NCI-H2196 treated with DMSO at 0.1 percent for 48 hours (cell line): Measurements from ENCODE around the gene EHD2.
"Not testable (repeated sequence)": the region's sequence is repeated elsewhere in the genome, so short reads cannot be mapped to it uniquely, and the experiment has no call there.

ENCODE experiments used
- DNase-seq: peaks from one replicate; lab custom pipeline; 2025; ENCODE audit not compliant: unreplicated experiment; lab: John Stamatoyannopoulos, UW

The EHD2 gene

DNA sequence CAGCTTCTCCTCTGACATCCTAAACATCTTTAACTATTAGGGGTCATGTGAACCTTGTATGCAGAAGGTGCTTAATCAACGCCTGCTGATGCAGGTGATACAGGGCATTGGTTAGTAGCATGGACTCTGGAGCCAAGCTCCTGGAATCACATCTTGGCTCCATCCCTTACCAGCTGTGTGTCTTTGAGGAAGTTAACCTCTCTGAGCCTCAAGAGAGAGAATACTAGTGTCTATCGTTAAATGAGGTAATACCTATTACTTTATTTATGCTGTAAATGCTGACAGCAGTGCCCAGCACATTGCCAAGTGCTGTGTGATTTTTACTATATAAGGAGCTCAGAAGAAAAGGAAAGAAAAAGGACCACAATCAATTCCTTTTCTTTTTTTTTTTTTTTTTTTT lies 54.1 kb downstream of the EHD2 start:
- DNase-seq, result no peak

DNA sequence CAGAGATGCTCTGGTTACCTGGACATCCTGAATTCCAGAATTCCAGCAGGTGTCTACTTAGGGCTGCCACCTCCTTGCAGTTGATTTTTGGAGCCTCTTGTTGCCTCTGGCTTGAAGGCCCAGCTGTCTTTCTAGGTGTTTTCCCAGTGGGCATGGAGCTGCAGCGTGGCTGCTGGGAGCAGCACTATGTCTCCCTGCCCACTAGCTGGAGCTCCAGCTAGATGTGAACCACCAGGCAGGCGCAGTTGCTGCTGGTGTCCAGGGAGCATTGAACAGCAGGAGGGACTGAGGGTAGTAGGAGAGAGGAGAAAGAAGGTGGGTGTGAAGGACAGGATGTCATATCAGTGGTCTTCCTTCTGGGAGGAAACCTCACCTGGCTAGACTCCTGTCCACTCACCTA lies 55.4 kb downstream of the EHD2 start:
- DNase-seq, result no peak

DNA sequence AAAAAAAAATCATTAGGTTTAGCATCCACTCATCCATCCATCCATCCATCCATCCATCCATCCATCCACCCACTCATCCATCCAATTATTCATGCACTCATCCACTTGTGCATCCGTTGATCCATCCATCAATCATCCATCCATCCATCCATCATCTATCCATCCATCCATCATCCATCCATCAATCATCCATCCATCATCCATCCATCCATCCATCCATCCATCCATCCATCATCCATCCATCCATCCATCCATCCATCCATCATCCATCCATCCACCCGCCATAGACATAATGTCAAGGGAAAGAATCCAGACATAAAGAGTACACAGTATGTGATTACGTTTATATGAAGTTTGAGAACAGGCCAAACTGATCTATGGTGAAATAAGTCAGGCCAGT lies 56.3 kb downstream of the EHD2 start:
- no peak for DNase-seq

DNA sequence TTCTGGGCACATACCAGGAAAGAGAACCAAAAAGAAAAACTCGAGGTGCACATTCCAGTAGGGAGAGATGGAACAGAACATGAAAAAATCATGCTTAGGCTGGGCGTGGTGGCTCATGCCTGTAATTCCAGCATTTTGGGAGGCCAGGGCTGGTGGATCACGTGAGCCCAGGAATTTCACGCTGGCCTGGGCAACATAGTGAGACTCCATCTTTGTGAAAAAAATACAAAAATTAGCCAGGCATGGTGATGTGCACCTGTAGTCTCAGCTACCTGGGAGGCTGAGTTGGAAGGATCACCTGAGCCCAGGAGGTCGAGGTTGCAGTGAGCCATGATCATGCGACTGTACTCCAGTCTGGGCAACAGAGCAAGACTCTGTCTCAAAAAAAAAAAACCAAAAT lies 58.1 kb downstream of the EHD2 start:
- DNase-seq, result not testable (repeated sequence)

DNA sequence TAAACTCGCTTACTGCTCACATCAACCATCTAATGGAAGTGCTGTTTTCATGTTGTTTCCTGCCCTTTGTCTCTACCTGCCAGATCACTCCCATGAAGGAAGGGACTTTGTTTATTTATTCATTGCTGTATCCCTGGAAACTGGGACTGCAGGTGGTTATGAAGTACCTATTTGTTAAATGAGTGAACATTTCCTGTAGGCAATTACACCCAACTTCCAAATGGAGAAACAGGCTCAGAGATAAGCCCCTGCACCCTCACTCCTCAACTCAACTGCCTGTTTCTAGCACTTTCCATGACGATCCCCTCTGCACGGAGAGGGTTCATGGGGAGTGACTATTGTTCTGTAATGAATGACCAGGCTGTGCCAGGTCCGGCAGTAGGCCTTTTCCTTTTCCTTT lies 63.3 kb downstream of the EHD2 start:
- peak; percentile 92 for DNase-seq

DNA sequence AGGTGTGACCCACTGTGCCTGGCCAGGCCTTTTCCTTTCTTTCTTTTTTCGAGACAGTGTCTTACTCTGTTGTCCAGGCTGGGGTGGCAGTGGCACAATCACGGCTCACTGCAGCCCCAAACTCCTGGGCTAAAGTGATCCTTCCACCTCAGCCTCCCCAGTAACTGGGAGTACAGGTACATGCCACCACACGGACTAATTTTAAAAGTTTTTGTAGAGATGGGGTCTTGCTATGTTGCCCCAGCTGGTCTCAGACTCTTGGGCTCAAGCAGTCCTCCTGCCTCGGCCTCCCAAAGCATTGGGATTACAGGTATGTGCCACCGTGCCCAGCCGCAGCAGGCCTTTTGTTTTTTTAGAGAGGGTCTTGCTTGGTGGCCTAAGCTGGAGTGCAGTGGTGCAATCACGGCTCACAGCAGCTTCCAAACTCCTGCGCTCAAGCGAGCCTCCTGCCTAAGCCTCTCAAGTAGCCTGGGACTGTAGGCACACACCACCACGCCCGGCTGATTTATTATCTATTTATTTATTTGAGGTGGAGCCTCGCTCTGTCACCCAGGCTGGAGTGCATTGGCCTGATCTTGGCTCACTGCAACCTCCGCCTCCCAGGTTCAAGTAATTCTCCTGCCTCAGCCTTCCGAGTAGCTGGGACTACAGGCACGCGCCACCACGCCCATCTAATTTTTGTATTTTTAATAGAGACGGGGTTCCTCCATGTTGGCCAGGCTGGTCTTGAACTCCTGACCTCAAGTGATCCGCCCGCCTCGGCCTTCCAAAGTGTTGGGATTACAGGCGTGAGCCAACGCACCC lies 64.2 kb downstream of the EHD2 start:
- DNase-seq, result not testable (repeated sequence)

DNA sequence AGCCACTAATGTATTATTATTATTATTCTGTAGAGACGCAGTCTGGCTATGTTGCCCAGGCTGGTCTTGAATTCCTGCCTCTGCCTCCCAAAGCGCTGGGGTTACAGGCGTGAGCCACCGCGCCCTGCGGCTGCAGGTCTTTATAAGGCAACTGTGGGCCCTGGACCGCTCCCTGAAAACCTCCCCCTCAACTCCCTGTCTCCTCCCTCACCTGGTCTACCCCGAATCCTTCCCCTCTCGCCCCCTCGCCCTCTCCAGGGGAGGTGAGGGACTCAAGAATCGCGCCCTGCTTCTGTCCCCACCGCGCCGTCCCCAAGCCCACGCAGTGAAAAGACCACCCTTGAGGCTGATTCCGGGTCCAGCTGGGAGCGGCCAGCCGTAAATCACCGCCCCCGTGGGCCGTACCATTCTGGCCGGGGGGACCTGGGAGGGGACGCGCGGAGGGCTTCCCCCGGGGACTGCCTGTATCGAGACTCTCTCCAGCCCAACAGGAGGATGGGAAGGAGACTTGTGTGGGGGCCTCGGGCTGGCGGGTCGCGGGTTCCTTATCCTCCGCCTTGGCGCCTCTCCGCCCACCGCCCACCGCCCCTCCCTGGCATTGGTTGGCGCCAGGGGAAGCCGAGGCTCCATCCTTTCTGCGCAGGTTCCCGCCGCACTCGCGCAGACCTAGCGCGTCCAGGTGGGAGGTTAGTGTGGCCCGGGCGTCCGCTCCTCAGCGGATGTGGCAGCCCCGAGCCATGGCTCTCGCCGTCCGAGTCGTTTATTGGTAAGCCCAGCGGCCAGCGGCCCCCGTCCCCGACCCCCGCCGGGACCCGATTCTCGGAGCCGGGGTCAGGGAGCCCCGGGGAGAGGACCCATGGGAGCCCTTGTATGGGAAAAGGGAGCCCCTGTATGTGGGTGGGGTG lies 65.1 kb downstream of the EHD2 start, which contains the start of gene SELENOW:
SELENOW (plus strand) TSS at position 655 of the 905 bp plus-strand sequence; CDS start at position 738, 83 bp downstream.
- peak; percentile 57 for DNase-seq

DNA sequence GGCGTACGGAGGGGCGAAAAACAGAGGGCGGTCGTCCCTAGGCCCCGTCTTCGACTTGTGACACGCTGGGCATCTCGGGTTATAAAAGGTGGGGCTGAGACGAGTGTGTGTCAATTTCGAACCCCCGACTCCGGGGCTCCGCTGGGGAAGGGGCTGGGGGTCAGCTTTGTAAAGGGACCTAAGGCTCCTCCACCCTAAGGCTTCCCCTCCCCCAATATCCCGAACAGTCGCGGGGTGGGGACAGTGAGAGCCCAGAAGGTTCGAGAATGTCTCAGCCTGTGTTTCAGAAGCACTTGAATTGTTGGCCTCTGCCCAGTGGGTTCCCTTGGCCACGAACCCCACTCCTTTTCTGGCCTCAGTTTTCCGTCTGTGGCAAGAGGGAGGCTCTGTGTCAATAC lies 65.7 kb downstream of the EHD2 start:
- no peak for DNase-seq

DNA sequence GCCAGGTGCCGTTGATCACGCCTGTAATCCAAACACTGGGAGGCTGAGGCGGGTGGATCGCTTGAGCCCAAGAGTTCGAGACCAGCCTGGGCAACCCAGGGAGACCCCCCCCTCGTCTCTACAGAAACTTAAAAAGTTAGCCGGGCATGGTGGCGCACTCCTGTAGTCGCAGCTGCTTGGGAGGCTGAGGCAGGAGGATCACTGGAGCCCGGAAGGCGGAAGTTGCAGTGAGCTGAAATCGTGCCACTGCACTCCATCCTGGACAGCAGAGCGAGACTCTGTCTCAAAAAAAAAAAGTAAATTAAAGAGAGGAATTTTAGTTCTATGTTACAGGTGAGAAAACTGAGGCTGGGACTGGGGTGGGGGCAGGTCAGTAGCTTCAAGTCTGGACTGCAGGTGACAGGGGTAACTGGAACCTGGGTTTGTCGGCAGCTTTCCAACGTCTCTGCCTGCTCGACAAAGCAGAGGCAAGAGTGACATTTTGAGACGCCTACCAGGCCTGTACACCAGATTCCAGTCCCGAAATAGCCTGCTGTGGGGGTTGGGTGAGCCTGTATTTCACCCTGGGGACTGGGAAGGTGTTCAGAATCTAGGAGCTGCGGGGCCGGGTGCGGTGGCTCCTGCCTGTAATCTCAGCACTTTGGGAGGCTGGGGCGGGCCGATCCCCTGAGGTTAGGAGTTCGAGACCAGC lies 66.4 kb downstream of the EHD2 start:
- DNase-seq, result no peak

DNA sequence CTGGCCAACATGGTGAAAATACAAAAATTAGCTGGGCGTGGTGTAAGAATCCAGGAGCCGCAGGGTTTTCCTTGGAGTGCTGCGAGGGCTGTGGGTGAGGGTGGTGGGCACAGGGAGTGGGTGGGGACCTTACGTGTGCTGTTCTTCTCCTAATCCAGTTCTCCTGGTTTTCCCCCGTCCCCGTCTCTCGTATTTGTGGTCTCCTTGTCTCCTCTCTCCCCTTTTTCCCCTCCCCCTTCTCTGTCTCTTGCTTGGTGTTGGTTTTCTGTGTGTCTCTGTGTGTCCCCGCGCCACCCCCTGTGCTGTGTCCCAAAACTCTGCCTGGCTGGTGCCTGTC lies 67.0 kb downstream of the EHD2 start:
- DNase-seq, result no peak

DNA sequence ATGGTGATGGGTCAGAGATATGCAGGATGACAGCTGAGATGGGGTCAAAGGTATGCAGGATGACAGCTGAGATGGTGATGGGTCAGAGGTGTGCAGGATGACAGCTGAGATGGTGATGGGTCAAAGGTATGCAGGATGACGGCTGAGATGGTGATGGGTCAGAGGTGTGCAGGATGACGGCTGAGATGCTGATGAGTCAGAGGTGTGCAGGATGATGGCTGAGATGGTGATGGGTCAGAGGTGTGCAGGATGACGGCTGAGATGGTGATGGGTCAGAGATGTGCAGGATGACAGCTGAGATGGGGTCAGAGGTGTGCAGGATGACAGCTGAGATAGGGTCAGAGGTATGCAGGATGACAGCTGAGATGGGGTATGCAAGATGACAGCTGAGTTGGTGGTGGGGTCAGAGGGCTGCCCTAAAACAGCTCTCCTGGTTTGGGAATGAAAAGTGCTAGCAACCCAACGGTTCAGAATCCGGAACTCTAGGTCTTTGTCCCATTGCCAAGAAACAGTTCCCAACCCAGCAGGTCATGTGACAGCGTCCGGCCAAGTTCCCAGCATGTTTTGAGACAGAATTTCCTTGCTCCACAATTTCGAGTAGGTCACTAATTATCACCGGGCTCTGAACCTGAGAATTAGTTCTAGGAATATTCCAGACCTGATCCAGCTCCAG lies 68.5 kb downstream of the EHD2 start:
- no peak for DNase-seq

DNA sequence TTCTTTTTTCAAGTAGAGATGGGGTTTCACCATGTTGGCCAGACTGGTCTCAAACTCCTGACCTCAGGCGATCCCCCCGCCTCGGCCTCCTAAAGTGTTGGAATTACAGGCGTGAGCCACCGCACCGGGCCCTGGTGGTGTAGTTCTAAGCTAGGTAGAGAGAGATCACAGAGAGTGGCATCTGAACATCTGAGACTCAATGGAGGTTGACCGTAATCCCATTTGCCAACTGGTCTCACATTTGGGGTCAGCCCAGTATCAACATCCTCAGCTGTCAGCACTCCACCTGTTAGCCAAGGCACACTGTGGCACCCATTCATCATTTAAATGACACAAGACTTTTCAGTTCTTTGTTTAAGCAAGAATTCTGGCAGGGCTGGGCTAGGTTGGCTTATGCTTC lies 73.3 kb downstream of the EHD2 start:
- no peak for DNase-seq

DNA sequence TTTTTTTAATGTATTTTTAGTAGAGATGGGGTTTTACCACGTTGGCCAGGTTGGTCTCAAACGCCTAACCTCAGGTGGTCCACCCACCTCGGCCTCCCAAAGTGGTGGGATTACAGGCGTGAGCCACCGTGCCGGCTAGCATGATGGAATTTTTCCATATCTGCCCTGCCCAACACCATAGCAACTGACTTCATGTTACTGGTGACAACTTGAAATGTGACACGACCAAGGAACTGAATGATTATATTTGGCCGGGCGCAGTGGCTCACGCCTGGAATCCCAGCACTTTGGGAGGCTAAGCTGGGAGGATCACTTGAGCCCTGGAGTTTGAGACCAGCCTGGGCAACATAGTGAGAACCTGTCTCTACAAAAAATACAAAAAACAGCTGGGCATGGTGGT lies 74.1 kb downstream of the EHD2 start:
- DNase-seq, result not testable (repeated sequence)

DNA sequence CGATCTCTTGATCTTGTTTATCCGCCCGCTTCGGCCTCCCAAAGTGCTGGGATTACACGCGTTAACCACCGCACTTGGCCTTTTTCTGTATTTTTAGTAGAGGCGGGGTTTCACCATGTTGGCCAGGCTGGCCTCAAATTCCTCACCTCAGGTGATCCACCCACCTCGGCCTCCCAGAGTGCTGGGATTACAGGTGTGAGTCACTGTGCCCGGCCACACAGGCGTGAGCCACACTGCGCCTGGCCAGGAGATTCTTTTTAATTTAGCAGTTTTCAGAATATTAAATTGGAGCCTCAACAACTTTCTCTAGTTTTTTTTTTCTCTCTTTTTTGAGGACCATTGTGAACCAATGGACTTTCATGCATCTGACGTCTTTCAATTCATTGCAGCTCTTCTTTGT lies 76.6 kb downstream of the EHD2 start:
- not testable (repeated sequence) for DNase-seq

DNA sequence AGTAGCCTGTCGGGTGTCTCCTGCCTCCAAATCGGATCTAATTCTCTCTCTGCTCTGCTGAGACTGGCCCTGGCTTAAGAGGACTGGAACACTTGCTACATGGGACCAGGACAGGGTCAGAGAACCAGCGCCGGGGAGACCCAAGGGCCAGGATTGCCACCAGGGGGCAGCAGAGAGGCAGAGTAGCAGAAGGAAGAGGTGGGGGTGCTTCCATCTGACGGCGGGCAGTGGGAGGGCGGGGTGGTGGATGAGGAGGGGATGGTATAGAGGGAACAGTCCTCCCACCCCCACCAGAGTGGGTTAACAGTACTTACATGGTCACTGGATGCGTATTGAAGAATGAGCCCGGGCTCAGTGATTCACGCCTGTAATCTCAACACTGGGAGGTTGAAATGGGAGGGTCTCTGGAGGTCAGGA lies 77.2 kb downstream of the EHD2 start:
- peak; percentile 30 for DNase-seq

DNA sequence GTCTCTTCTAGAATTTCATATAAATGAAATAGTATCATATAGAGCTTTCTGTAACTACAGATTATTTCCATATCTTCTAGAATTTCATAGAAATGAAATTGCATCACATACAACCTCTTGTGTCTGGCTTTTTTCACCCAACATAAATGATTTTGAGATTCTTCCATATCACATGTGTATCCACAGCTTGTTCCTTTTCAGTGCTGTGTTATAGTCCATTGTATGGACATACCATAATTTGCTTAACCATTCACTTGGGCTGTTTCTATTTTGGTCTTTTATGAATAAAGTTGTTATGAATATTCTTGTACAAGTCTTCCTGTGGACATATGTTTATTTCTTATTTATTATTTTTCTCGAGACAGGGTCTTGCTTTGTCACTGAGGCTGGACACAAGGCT lies 79.4 kb downstream of the EHD2 start:
- DNase-seq, result no peak
